IPS DF 4.7 (cell line): ENCODE measurements around the gene ZCCHC14.
"Not testable (repeated sequence)": the region's sequence is repeated elsewhere in the genome, so short reads cannot be mapped to it uniquely, and the experiment has no call there.

Source experiments
- DNase-seq: peaks from one replicate; pipeline ENCODE4 v3.0.0-alpha.2; 2013; ENCODE audit warnings: low spot score; ENCODE audit errors: extremely low read depth

Gene ZCCHC14

DNA sequence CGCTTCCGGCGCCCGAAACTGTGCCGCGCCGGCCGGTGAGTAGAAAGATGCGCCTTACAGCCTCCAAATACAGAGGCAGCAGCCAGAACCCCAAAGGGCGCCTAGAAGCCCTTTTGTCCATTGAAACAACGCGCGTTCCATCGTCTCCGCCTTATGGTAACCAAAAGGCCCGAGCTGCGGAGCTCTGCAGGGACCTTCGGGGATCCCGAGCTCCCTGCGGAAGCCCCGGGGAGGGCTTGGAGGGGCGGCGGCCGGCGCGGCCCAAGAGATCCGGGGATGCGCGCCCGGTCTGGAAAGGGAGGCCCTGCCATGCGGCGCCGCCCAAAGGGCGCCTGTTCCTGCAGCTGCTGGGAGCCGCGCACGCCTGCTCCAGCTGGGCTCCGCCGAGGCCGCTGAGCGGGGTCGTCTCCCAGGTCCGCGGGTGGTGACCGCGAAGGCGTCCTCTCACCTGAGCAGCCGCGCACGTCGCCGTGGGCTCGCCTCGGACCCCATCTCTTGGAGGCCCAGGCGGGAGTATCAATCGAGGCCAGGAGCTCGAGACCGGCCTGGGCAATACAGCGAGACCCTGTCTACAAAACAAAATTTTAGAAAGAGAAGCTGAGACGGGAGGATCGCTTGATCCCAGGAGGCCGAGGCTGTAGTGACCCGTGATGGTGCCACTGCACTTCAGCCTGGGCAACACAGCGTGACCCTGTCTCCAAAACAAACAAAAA is 108.5 kb downstream of the ZCCHC14 start:
- no peak for DNase-seq

GRCh38 chr16:87383505-87384161 is 109.2 kb downstream of the ZCCHC14 start, which contains the start of gene FBXO31:
Gene FBXO31, minus strand, starts transcription at chr16:87383776. Its CDS starts 32 bp downstream, at chr16:87383744.
- no peak for DNase-seq

DNA sequence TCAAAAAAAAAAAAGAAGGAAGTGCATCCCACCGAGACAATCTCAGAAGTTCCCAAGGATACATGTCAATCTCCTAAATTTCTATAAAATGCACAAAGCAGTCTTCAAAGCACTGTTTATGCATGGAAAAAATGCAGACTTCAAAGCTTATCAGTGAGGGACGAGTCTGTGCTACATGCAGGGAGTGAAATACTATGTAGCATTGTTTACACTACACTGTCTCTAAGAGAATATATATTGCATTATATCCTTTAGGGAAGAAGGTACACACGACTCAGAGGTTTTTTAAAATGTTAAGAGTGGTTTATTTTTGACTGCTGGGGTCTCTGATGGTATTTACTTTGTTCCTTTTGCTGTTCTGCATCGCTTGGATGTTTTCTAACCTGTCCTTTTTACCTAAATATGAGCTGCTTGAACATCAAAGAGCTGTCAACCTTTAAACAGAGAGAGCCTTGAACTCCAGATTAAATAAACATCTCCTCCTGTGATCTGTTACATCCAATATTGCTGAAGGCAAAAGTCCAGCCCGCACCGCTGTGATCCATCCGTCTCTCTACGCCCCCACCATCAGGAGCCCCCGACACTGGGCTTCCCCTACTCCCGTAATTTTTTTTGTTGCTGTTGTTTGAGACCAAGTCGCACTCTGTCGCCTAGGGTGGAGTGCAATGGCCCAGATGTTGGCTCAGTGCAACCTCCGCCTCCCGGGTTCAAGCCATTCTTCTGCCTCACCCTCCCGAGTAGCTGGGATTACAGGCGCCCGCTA is 110.6 kb downstream of the ZCCHC14 start:
- DNase-seq, result no peak

DNA sequence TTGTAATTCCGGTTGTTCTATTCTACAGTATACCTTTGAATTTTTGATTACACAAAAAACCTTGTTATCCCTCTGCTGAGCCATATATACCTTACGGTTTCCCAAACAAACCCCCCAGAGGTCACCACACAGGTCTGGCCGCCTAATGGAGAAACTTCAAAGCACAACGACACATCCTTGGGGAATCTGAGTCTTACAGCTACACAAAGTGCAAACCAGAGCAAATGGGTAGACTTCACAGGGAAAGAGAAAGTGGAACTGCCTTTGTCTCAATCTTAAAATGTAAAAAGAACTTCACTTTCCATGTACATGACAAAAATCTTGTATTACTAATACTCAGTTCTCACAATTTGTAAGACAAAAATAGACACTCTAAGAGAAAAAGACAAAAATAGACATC is 111.9 kb downstream of the ZCCHC14 start:
- DNase-seq, result no peak

GRCh38 chr16:87380403-87380802 is 112.4 kb downstream of the ZCCHC14 start:
- no peak for DNase-seq

- DNase-seq, result not testable (repeated sequence)
Observed at GRCh38 chr16:87379312-87379752, 113.5 kb downstream of the ZCCHC14 start.

DNA sequence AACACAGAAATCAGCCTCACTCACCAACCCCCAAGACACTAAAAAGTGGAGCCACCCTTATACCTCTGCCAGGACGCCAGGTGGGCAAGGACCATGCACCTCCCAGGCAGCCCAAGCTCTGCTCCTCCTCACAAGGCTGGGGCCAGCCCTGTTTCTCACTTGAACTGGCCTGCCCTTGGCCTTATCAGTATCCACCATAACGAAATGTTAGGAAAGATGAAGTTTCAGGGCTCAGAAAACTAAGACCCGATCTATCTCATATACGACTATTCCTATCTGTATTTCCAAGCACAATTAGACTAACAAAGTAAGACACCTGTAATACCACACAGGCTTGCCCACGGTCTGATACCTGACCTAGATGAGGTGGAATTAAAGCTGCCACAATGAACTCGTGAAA is 116.2 kb downstream of the ZCCHC14 start:
- no peak for DNase-seq

DNA sequence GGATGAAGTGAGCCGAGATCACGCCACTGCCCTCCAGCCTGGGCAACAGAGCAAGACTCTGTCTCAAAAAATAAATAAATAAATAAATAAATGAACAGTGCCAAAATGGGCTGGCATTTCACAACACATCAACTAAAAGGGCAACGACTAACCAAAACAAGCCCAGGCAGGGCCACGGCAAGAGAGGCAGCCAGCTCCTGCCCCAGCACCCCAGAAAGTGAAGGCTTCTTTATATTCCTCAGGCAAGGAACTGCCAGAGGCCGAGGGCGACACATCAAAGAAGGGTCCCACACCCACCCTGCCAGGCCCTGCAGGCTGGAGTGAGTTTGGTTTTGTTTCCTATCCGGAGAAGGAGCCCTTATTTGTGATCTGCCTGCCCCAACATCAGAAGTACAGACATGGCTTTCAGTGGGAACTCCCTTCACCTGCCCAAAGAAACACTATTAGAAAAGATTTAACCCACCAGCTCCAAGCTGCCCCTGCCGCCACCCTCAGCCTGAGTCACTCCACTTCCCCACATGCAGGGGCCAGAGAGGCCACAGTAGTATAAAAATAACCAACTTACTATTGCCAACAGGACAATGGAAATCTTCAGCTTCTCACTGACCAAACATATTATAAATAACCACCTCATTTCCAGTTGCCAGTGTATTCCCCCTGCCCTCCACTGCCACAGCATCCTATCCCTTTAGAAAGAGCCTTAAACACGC is 117.2 kb downstream of the ZCCHC14 start:
- no peak for DNase-seq

GRCh38 chr16:87374313-87374712 is 118.5 kb downstream of the ZCCHC14 start:
- DNase-seq, result no peak

DNA sequence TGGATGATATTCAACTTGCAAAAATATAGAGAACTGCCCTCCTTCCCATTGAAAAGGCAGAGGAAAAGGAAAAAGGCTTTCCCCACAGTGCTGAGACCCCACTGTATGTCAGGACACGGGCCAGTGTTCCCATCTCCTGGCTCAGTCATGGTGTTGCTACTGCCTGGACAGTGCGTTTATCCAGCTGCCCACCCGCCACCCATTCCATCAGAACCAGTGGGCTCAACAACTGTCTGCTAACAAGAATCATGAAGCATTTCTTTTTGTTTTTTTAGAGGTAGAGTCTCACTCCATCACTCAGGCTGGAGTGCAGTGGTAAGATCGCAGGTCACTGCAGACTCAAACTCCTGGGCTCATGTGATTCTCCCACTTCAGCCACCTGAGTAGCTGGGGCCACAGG is 120.5 kb downstream of the ZCCHC14 start:
- DNase-seq, result no peak

GRCh38 chr16:87371261-87371866 is 121.5 kb downstream of the ZCCHC14 start:
- DNase-seq, result no peak

DNA sequence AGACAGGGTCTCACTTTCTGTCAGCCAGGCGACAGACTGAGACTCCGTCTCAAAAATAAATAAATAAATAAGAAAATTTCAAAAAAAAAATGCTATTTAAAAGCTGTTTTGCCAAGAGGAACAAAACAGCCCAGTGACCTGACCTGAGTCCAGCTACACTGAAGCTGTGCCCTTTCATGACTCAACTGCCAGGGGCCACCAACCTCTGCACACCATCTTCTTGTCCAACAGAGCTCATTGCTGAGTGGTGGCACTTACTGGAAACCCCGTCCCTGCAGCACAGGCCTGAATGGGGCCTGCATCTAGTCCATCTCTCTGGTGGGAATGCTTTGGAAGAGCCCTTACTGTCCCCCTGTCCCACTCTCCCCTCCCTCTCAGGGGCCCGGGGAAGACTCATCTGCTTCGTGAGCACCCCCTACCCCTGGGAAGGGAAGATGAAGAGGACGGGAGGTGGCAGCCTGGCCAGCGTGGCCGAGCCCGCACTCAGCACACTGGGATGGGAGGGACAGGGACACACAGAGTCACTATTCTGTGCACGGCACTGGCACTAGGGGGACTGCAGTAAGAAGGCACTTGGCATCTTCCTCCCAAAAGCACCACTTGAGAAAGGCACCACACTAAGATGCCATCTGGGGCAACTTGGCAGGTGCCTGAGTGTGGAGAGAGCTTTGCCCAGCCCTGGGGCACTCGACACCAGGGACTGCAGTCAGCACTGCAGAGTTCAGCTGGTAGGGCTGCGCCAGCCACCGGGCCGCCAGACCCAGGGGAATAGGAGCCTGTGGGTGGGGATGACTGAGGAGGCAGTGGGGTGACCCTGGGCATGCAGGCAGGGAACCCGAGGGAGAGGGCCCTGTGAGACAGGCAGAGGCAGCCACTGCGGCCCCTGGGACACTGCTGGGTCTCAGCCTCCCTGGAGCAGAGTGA is 122.8 kb downstream of the ZCCHC14 start:
- no peak for DNase-seq

GRCh38 chr16:87369117-87369765 is 123.6 kb downstream of the ZCCHC14 start:
- DNase-seq, result no peak

GRCh38 chr16:87368029-87368770 is 124.6 kb downstream of the ZCCHC14 start:
- no peak for DNase-seq

GRCh38 chr16:87367529-87367928 is 125.3 kb downstream of the ZCCHC14 start:
- no peak for DNase-seq

GRCh38 chr16:87366930-87367329 is 125.9 kb downstream of the ZCCHC14 start:
- no peak for DNase-seq

DNA sequence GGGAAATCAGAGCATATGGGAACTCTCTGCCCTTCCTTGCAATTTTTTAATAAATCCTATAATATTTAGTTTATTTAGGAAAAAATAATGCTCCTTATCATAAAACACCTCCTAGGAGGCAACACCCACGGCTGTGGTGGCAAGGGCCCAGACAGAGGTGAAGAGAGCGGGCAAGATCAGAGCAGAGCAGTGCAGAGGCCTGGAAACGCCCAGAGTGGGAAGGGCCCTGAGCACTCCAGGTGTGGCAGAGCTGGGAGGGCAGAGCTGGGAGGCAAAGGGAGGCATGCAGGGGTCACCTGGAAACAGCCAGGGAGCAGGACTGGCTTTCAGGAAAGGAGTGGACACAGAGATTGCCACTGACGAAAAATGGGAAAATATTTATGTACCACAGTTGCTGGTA is 126.5 kb downstream of the ZCCHC14 start:
- DNase-seq, result no peak

DNA sequence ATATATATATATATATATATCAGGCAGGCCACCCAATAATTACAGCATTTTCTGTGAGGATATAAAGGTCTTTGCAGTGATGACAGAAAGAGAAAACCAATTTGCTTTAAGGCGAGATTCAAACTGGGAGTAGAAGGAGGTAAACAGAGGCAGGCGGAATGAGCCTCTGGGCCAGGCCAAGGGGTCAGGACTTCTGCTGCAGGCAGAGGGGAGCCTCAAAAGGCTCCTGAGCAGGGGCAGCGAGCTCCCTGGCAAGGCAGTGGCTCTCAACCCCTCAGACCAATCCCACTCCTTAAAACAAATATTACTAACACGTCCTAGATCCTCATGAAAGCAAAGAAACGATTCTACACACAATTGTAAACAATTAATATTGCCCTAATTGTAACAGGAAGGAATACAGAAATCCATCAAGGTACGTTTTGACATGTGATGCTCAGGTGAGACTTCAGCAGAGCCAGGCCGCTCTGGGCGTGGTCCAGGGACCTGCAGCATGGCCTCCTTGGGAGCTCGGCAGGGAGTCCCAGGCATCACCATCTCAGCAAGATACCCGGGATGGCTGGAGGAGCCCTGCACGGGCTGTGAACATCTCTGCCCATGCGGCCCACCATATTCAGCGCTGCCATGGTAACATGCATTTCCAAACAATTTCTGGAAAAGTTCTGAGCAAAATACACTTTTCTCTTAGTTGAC is 127.7 kb downstream of the ZCCHC14 start:
- no peak for DNase-seq
